ENCODE measurements around the gene MSL2.

GRCh38 chr3:136106101-136106500, 90.0 kb downstream of the MSL2 start:
- TF ChIP-seq CTCF (optimal IDR thresholded peaks at IDR 0.05 in 1 of 3, IDR thresholded peaks at IDR 0.05 in 1 of 3, conservative IDR thresholded peaks at IDR 0.05 in 1 of 3; ENCODE audit: extremely low read depth in 1 of 3, insufficient read depth in 2 of 3, low read length in 3 of 3) (no peak), EZH2 (IDR thresholded peaks at IDR 0.05; ENCODE audit: low read length) (no peak)

Measured in keratinocyte (primary cell).